ENCODE results near the gene SSH2.

DNA sequence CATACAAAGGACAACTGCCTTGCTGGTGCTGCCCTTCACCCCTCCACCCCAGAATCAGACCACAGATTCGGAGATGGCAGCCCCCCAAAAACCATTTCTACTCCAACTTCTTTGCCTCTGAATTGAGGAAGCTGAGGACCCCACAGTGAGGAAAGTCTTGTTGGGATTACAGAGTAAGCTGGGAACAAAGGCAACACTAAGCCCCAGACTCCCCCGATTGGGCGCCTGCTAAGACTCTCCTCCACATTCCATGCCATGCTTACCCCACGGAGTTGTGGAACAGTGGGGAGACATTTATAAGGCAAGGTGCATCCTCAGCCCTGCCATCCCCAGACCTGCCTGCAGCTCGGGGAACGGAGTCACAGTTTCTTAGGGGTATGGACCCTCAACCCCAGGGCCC, 342.4 kb downstream of the SSH2 start:
- TF ChIP-seq ESRRA (IDR thresholded peaks at IDR 0.05; ENCODE audit: borderline replicate concordance, low read depth) (no peak), PHB2 (IDR thresholded peaks at IDR 0.05; ENCODE audit: low read depth) (no peak), CHD1 (IDR thresholded peaks at IDR 0.05; ENCODE audit: low read length) (no peak), HNRNPUL1 (IDR thresholded peaks at IDR 0.05; ENCODE audit: low read length) (no peak), ZNF830 (CRISPR knock-in tag; IDR thresholded peaks at IDR 0.05) (no peak), RAD21 (CRISPR knock-in tag; conservative IDR thresholded peaks at IDR 0.05 in 1 of 2, IDR thresholded peaks at IDR 0.05 in 1 of 2) (no peak), TAF1 (IDR thresholded peaks at IDR 0.05; ENCODE audit: control insufficient read depth, extremely low read depth, insufficient read depth, low read length, severe bottlenecking) (no peak)
- TF ChIP-seq, protein P1, sequence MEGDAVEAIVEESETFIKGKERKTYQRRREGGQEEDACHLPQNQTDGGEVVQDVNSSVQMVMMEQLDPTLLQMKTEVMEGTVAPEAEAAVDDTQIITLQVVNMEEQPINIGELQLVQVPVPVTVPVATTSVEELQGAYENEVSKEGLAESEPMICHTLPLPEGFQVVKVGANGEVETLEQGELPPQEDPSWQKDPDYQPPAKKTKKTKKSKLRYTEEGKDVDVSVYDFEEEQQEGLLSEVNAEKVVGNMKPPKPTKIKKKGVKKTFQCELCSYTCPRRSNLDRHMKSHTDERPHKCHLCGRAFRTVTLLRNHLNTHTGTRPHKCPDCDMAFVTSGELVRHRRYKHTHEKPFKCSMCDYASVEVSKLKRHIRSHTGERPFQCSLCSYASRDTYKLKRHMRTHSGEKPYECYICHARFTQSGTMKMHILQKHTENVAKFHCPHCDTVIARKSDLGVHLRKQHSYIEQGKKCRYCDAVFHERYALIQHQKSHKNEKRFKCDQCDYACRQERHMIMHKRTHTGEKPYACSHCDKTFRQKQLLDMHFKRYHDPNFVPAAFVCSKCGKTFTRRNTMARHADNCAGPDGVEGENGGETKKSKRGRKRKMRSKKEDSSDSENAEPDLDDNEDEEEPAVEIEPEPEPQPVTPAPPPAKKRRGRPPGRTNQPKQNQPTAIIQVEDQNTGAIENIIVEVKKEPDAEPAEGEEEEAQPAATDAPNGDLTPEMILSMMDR (IDR thresholded peaks at IDR 0.05 in 2 of 3, conservative IDR thresholded peaks at IDR 0.05 in 1 of 3; ENCODE audit: insufficient read depth in 2 of 3, low read depth in 1 of 3, low read length in 3 of 3): no peak
- TF ChIP-seq, protein P2, sequence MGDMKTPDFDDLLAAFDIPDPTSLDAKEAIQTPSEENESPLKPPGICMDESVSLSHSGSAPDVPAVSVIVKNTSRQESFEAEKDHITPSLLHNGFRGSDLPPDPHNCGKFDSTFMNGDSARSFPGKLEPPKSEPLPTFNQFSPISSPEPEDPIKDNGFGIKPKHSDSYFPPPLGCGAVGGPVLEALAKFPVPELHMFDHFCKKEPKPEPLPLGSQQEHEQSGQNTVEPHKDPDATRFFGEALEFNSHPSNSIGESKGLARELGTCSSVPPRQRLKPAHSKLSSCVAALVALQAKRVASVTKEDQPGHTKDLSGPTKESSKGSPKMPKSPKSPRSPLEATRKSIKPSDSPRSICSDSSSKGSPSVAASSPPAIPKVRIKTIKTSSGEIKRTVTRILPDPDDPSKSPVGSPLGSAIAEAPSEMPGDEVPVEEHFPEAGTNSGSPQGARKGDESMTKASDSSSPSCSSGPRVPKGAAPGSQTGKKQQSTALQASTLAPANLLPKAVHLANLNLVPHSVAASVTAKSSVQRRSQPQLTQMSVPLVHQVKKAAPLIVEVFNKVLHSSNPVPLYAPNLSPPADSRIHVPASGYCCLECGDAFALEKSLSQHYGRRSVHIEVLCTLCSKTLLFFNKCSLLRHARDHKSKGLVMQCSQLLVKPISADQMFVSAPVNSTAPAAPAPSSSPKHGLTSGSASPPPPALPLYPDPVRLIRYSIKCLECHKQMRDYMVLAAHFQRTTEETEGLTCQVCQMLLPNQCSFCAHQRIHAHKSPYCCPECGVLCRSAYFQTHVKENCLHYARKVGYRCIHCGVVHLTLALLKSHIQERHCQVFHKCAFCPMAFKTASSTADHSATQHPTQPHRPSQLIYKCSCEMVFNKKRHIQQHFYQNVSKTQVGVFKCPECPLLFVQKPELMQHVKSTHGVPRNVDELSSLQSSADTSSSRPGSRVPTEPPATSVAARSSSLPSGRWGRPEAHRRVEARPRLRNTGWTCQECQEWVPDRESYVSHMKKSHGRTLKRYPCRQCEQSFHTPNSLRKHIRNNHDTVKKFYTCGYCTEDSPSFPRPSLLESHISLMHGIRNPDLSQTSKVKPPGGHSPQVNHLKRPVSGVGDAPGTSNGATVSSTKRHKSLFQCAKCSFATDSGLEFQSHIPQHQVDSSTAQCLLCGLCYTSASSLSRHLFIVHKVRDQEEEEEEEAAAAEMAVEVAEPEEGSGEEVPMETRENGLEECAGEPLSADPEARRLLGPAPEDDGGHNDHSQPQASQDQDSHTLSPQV (IDR thresholded peaks at IDR 0.05): no peak
- TF ChIP-seq, protein P3, sequence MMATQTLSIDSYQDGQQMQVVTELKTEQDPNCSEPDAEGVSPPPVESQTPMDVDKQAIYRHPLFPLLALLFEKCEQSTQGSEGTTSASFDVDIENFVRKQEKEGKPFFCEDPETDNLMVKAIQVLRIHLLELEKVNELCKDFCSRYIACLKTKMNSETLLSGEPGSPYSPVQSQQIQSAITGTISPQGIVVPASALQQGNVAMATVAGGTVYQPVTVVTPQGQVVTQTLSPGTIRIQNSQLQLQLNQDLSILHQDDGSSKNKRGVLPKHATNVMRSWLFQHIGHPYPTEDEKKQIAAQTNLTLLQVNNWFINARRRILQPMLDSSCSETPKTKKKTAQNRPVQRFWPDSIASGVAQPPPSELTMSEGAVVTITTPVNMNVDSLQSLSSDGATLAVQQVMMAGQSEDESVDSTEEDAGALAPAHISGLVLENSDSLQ (IDR thresholded peaks at IDR 0.05): no peak
- TF ChIP-seq, protein P4, sequence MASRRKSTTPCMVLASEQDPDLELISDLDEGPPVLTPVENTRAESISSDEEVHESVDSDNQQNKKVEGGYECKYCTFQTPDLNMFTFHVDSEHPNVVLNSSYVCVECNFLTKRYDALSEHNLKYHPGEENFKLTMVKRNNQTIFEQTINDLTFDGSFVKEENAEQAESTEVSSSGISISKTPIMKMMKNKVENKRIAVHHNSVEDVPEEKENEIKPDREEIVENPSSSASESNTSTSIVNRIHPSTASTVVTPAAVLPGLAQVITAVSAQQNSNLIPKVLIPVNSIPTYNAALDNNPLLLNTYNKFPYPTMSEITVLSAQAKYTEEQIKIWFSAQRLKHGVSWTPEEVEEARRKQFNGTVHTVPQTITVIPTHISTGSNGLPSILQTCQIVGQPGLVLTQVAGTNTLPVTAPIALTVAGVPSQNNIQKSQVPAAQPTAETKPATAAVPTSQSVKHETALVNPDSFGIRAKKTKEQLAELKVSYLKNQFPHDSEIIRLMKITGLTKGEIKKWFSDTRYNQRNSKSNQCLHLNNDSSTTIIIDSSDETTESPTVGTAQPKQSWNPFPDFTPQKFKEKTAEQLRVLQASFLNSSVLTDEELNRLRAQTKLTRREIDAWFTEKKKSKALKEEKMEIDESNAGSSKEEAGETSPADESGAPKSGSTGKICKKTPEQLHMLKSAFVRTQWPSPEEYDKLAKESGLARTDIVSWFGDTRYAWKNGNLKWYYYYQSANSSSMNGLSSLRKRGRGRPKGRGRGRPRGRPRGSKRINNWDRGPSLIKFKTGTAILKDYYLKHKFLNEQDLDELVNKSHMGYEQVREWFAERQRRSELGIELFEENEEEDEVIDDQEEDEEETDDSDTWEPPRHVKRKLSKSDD (conservative IDR thresholded peaks at IDR 0.05; ENCODE audit: low read length): no peak
